K562 (cell line): ENCODE results near the gene UBTD1. TPM values are rescaled to one million over a fixed set of nuclear protein-coding genes. Genes with fewer than 3 reads are reported as not detected.

Experiments
- GABPB2 ChIP-seq: fragments of 250-450 bp; sonication (Bioruptor Pico); conservative IDR thresholded peaks from 2 replicates; pipeline ENCODE4 v1.5.1; 2021; ENCODE audit warnings: mild to moderate bottlenecking
- HIVEP1 ChIP-seq: fragments of 250-450 bp; sonication (Bioruptor Pico); IDR thresholded peaks from 2 replicates; pipeline ENCODE4 v1.4.0; 2020; ENCODE audit warnings: mild to moderate bottlenecking
- UBTF ChIP-seq, 2 experiments: IDR thresholded peaks; 2 replicates each; pipeline ENCODE4 v1.6.1; 2012; ENCODE audit warnings: improper control_type of control experiment in 2 of 2, low read depth in 2 of 2, low read length in 2 of 2, borderline replicate concordance in 1 of 2
- polyA plus RNA-seq, 8 experiments: library from polyadenylated mRNA; depleted of rRNA in 4 of 8; stranded (reverse) in 5 of 8; unstranded in 3 of 8; fragments of >200 nt; fragmentation: Nextera tagmentation in 2 of 8; fragmentation: Illumina TruSeq in 1 of 8; extraction: Ambion mirVana in 2 of 8; extraction: Trizol in 1 of 8; gene quantifications; 2 replicates each; pipeline versions ENCODE4 v1.2.1 to v1.2.3, GENCODE V29; 2011 to 2014; ENCODE audit warnings: inconsistent platforms in 1 of 8, missing spikeins in 1 of 8
- total RNA-seq, 7 experiments: library from RNA; depleted of rRNA in 6 of 7; stranded (reverse); fragments of >200 nt in 6 of 7; fragmentation: Illumina TruSeq in 2 of 7; extraction: Trizol in 2 of 7; gene quantifications; 2 replicates each; pipeline versions ENCODE4 v1.2.1 to v1.2.3, GENCODE V29; 2011 to 2021; ENCODE audit warnings: low replicate concordance in 1 of 7
- TF ChIP-seq, protein P1 (sequence below), 2 experiments: fragments of 450-650 bp; formaldehyde crosslinking in 1 of 2; IDR thresholded peaks; 2 replicates each; pipeline versions ENCODE4 v1.4.0 to v1.6.1; 2014 to 2020; ENCODE audit warnings: mild to moderate bottlenecking in 2 of 2, borderline replicate concordance in 1 of 2, low read depth in 1 of 2

UBTD1 gene
- total and polyA plus RNA-seq, 9 of the 15 experiments (the other 6 are each of a cell fraction or from before 2014, with no cell fraction given), result 0.08 to 1.6 (median 0.81) TPM; not detected in 1

DNA sequence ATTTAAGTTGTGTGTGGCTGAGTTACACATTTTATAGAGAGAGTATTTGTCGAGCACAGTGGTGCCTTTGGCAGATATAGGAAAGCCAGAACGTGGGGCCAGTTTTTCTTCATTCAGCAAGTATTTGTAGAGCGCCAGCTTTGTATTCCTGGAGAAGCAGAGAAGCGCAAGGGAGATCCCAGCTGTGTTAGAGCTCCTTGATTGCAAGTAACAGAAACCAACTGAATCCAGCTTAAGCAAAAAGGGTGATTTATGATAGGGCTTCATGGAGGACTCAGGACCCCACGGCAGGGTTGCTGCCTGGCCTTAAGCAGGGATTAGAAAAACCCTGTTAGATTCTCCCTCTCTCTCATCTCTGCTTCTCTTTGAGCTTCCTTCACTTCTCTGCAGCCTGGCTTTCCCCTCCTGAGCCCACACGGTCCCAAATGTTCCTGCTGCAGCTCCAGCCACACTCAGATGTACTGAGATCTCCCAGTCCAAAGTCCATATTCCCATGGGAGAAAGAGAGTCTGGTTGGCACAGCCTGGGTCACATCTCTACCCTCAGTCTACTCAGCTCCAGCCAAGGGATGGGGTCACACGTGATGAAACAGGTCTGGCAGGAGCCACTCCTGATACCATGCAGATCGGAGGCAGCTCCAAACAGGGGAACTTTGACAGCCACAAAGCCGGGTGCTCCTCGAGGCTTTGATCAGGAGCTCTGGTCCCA lies 16.7 kb downstream of the UBTD1 start (continued):
- TF ChIP-seq UBTF (IDR thresholded peaks at IDR 0.05; ENCODE audit: borderline replicate concordance in 1 of 2, low read depth in 2 of 2, low read length in 2 of 2) (no peak), GABPB2 (CRISPR knock-in tag) (no peak), HIVEP1 (no peak)
- TF ChIP-seq, protein P1, sequence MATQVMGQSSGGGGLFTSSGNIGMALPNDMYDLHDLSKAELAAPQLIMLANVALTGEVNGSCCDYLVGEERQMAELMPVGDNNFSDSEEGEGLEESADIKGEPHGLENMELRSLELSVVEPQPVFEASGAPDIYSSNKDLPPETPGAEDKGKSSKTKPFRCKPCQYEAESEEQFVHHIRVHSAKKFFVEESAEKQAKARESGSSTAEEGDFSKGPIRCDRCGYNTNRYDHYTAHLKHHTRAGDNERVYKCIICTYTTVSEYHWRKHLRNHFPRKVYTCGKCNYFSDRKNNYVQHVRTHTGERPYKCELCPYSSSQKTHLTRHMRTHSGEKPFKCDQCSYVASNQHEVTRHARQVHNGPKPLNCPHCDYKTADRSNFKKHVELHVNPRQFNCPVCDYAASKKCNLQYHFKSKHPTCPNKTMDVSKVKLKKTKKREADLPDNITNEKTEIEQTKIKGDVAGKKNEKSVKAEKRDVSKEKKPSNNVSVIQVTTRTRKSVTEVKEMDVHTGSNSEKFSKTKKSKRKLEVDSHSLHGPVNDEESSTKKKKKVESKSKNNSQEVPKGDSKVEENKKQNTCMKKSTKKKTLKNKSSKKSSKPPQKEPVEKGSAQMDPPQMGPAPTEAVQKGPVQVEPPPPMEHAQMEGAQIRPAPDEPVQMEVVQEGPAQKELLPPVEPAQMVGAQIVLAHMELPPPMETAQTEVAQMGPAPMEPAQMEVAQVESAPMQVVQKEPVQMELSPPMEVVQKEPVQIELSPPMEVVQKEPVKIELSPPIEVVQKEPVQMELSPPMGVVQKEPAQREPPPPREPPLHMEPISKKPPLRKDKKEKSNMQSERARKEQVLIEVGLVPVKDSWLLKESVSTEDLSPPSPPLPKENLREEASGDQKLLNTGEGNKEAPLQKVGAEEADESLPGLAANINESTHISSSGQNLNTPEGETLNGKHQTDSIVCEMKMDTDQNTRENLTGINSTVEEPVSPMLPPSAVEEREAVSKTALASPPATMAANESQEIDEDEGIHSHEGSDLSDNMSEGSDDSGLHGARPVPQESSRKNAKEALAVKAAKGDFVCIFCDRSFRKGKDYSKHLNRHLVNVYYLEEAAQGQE (IDR thresholded peaks at IDR 0.05; ENCODE audit: borderline replicate concordance), result no peak
- TF ChIP-seq, protein P1 (CRISPR knock-in tag; IDR thresholded peaks at IDR 0.05; ENCODE audit: low read depth), result no peak
